HG03354 (cell line): ENCODE measurements around the gene POLR3G.

ENCODE experiments used
- ATAC-seq: cut with Tn5 transposase; IDR thresholded peaks from one replicate; pipeline ENCODE4 v1.9.1; 2021; ENCODE audit warnings: mild to moderate bottlenecking; ENCODE audit not compliant: unreplicated experiment, poor library complexity, severe bottlenecking

Gene POLR3G, protein sequence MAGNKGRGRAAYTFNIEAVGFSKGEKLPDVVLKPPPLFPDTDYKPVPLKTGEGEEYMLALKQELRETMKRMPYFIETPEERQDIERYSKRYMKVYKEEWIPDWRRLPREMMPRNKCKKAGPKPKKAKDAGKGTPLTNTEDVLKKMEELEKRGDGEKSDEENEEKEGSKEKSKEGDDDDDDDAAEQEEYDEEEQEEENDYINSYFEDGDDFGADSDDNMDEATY

DNA sequence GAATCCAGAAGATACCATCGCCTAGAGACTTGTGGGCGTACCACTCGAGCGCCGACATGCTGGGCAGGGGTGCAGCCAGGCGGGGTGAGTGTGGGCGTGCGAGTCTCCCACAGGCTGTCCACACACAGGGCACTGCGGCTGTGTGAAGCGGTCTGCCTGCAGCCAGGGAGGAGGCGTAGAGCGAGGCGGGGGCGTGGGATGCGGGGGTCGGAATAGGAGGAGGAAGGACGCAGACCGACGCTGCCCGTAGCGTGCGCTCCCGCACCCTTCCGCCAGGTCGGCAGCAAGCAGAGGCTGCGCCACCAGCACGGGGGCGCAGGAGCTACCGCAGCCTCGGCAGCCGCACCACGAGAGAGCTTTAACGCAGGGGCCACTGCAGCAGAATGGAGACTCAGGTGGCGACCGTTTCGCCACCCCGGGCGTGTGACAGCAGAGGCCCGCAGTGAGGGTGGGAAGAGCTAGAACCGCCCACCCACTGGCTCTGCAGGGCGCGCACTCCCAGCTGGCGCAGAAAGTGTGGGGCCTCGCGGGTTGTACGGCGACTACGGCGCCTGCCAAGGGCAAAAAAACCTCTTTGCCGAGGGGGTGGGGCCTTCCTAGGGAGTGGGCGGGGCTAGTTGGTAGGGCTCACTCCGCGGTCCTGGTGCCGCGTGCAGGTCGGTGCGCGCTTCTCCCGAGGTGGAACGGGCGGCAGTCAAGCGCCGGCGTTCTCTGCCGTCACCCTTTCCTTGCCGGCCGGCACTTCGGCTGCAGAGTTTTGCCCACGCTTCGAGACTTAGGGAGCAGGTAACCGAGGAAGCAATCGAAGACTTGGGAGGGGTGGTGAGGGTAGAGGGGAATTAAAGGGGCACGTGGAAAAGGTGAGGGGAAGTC is at the start of gene POLR3G, which contains the start of gene MBLAC2:
POLR3G (plus strand) TSS at position 630 of the 873 bp plus-strand sequence. CDS start 10,704 bp downstream, outside the sequence.
MBLAC2 (minus strand) TSS at position 537 of the 873 bp plus-strand sequence; CDS start at position 58, 479 bp downstream.
- peak; percentile 88 for ATAC-seq

GRCh38 chr5:90434116-90434714 is 40.4 kb upstream of the POLR3G start:
- peak; percentile 67 for ATAC-seq

DNA sequence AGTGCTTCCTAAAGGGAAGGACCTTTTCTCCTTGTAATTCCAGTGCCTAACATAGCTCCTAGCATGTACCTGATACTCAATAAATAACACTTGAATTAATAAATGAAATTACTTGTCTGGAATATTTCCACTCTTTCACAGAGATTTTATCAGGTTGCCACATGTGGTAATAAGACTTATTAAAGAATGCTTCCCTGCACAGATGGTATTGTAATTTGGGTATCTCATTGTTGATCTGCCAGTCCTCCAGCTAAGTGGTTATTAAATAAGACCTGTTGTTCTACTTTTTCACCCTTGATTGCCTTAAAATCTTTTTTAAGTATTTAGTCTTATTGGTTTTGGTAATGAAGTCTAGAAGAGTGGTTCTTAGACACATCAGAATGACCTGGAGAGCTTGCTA is 37.0 kb upstream of the POLR3G start:
- ATAC-seq, result no peak

DNA sequence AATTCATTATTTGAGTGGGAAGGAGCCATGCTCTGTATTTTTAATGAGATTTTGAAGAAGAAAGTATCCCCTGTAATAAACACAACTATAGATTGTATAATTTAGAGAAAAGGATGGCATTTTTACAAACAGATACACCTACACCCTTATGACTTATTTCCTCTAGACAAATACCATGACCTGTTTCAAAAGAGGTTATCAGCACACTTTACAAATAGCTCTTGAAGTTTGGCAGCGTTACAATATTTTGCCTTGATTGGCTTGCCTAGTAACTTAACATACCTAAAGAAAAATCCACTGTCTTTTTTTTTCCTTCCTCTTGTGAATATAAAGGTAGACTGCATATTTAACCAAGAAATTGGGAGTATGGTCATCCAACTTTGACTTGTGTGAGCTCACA is 36.6 kb upstream of the POLR3G start:
- no peak for ATAC-seq

GRCh38 chr5:90440644-90441043 is 34.0 kb upstream of the POLR3G start:
- no peak for ATAC-seq

- ATAC-seq, result no peak
Measured at GRCh38 chr5:90446961-90447360, 27.7 kb upstream of the POLR3G start.

- no peak for ATAC-seq
Measured at GRCh38 chr5:90461288-90461687, 13.4 kb upstream of the POLR3G start.

DNA sequence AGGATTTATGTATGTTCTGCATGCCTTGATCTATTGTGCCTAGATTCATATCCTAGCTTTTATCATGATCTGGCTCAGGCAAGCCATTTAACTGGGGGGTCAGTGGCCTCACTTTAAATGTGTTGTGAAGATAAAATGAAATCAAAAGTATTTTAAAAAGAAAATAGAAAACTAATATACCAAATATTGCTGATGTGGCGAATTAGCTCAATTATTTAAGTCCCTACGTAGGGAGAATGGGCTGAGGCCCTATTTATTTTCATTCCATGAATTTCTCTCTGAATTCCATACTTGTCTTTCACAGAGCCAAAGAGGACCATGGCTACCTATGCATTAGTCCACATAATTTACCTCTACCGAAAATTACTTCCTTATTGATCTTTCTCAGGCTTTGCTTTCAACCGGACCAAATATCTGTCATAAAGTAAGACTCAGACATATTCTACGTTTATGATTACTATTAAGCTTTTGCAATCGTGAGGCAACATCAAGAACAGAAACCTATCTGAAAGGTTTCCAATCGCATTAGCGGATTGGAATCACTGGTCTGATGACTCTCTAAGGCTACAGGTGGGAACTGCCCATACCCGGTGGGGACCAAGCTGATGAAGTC is 1.8 kb upstream of the POLR3G start:
- ATAC-seq, result no peak

- ATAC-seq, result peak; percentile 4
Measured at GRCh38 chr5:90473396-90474234, 1.0 kb upstream of the POLR3G start.

DNA sequence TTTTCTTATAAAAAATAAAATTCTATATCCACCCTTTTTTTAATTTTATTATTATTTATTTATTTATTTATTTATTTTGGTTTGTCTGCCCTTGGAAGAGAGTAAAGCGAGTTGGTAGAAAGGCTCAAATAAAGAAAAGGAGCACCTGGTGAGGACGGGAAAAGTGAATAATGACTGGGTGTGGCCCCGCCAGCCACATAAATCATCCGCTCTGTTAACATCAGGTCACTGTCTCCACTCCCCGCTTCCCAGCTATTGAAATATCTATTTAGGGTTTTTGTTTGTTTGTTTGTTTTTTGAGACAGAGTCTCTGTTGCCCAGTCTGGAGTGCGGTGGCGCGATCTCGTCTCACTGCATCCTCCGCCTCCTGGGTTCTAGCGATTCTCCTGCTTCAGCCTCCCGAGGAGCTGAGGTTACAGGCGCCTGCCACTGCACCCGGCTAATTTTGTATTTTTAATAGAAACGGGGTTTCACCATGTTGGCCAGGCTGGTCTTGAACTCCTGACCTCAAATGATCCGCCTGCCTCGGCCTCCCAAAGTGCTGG is 844 bp downstream of the POLR3G start:
- ATAC-seq, result no peak

GRCh38 chr5:90476391-90476790 is 1.7 kb downstream of the POLR3G start:
- no peak for ATAC-seq

- ATAC-seq, result no peak
Measured at GRCh38 chr5:90477073-90477472, 2.4 kb downstream of the POLR3G start.

- ATAC-seq, result no peak
Measured at GRCh38 chr5:90477621-90478215, 3.1 kb downstream of the POLR3G start.

- ATAC-seq, result no peak
Measured at GRCh38 chr5:90479611-90480385, 5.1 kb downstream of the POLR3G start.

DNA sequence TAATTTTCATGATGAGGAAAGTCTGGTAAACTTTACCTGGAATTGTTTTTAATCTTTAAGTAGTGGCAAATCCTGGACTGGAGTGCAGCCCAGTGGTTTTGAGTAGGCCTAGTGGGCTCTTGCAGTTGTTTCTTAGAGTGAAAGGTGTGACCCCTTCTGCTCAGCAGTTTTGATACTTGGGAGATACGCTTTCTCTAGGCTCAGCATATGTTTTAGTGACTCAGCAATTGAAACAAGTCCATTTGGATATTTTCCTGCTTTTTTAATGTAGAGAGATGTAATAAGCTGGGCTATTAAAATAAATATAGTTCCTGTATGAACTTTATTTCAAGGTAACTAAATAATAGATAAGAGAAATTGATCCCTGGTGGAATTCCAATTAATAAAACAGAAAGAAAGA is 6.0 kb downstream of the POLR3G start:
- ATAC-seq, result no peak

DNA sequence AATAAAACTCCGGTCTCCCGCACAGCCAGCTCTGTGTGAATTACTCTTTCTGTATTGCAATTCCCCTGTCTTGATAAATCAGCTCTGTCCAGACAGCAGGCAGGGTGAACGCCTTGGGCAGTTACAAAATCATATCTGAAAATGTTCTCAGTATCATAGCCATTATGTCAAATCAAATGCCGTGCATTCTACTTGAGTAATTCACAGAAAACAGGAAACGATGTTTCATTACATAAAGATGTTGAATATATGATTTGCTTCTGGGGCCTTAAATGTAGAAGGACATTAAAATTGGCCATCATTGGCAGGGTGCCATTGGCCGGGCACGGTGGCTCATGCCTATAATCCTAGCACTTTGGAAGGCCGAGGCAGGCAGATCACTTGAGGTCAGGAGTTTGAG is 8.5 kb downstream of the POLR3G start:
- no peak for ATAC-seq

DNA sequence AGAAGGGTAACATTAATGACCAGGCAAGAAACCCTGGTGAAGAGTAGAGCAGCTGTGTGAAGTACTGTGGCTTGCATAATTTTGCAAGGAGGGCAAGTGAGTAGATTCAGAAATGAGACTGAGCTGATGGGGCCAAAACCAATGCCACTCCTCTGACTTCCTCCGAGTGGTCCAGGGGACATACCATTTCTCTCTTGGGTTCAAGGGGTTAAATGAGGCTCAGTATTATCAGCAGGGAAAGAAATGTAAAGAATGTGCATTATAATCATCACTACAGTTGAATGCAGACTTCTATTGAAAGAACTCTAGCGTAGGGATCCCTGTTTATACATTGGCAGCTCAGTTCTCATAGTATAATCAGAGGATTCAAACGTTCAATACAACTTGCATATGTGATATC is 9.9 kb downstream of the POLR3G start:
- no peak for ATAC-seq

GRCh38 chr5:90488791-90489190 is 14.1 kb downstream of the POLR3G start:
- ATAC-seq, result no peak
